ENCODE data around the gene EXOC4.
A peak's percentile ranks its signal among the peaks of the same experiment; 100 is the strongest.
"Not testable (repeated sequence)": the region's sequence is repeated elsewhere in the genome, so short reads cannot be mapped to it uniquely, and the experiment has no call there.

Gene EXOC4

DNA sequence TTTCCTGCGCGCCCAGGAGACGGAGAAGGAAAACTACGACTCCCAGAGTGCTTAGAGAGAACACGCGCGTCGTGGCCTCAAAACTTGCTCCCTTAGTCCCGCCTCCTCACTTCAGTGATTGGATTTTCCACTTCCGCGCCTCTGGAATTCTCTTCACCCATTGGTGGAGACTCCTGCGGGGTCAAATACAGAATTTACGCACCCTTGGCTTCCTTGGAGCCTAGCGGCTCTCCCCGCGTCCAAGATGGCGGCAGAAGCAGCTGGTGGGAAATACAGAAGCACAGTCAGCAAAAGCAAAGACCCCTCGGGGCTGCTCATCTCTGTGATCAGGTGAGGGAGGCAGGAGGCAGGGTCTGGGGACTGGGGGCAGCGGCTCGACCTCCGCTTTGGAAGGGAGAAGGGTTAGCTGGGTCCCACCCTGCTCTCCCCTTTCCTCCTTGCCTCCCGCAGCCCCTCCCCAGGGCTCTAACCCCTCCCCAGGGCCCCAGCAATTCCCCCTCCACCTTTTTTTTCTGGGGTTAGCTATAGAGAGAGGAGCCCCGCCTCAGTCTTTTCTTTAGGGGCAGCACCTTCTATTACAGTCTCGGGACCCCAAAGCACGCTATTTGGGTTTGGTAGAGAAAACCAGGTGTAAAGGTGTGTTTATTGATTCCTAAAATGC, at the start of gene EXOC4:
TSS of gene EXOC4 (plus strand) at position 221 of the 661 bp plus-strand sequence.
- peak; percentile 98 for DNase-seq

DNA sequence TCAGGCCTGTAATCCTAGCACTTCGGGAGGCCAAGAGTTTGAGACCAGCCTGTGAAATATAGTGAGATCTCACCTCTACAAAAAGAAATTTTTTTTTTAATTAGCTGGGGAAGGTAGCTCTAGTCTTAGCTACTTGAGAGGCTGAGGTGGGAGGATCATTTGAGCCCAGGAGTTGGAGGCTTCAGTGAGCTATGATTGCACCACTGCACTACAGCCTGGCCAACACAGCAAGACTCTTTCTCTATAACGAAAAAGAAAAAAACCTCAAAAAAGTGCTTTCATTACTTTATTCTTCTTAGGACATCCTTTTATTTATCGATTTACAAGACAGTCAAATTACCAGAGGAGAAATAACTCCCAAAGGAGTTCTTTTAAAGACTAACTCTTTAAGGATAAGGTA, 49.4 kb upstream of the EXOC4 start:
- DNase-seq = no peak

DNA sequence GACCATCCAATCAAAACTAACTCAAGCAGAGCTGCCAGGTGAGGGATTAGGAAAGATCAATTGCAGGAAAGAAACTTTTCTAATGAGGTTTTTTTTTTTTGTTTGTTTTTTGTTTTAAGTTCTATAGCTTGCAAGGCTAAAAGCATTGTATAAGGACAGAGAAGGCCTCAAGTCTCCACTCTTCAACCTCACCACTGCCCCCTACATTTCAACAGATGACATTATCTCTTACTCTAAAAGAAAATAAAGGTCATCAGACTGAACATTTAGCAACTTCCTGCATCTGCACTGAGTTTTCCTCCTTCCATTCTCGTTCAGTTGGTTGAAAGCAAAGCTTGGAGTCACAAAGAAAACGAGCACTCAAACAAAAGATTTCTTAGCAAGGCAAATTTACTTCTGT, 45.2 kb upstream of the EXOC4 start:
- DNase-seq = no peak

DNA sequence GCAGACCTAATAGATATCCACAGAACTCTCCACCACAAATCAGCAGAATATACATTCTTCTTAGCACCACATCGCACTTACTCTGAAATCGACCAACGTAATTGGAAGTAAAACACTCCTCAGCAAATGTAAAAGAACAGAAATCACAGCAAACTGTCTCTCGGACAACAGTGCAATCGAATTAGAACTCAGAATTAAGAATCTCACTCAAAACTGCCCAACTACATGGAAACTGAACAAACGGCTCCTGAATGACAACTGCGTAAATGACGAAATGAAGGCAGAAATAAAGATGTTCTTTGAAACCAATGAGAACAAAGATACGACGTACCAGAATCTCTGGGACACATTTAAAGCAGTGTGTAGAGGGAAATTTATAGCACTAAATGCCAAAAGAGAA, 42.1 kb upstream of the EXOC4 start:
- not testable (repeated sequence) for DNase-seq

DNA sequence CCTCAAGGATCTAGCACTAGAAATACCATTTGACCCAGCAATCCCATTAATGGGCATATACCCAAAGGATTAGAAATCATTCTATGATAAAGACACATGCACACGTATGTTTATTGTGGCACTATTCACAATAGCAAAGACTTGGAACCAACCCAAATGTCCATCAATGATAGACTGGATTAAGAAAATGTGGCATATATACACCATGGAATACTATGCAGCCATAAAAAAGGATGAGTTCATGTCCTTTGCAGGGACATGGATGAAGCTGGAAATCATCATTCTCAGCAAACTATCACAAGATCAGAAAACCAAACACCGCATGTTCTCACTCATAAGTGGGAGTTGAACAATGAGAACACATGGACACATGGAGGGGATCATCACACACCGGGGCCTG, 39.1 kb upstream of the EXOC4 start:
- DNase-seq = not testable (repeated sequence)

DNA sequence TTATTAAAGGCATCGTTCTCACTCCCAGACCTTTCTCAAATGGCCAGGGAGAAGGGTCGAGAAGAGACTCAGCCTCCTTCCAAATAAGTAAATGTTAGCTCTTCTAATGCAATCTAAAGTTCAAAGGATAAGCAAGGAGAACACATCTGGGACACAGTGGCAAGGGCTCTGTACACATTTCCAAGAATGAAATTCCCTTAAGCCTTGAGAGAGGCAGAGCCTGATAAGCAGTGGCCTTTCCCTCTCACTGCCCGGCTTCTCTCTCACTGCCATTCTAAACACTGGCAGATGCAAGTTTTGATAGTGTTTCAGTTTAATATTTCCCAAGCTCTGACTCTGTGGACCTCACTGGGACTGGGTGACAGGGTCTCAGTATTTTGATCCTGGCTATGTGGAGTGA, 35.1 kb upstream of the EXOC4 start:
- no peak for DNase-seq

DNA sequence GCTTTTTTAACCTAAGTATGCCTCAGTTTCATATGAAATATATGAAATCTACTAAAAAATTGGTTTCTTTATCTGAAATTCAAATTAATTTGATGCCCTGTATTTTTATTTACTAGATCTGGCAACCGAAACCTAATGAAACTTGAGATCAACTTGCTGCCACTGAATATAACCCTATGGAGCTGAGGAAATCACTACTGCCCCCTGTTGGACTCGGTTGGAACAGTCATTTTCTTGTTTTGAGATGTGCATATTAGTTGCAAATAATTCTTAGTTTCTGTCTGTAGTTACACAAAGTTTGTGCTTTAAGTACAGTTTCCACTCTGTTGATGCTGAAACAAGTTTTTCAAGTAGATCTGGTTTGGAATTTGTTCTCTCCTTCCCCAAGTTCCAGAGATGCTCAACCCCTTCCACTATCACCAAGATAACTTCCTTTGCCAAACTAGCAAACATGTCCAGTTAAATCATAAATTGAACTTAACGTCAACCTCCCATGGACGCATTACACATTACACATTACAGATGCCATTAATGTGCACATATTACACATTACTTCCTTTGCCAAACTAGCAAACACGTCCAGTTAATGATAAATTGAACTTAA, 22.2 kb upstream of the EXOC4 start:
- DNase-seq = peak; percentile 49

DNA sequence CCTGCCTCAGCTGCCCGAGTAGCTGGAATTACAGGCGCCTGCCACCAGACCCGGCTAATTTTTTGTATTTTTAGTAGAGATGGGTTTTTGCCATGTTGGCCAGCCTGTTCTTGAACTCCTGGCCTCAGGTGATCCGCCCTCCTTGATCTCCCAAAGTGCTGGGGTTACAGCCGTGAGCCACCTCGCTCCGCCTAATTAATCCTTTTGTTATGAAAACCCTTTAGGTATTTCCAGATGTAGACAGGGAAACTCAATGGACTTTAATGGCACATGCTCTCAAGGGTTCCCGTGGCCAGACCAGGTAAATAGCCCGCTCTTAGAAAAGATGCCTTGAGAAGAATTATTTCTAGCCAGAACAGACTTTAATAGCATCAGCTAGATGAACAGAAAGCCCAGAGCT, 19.7 kb upstream of the EXOC4 start:
- no peak for DNase-seq

DNA sequence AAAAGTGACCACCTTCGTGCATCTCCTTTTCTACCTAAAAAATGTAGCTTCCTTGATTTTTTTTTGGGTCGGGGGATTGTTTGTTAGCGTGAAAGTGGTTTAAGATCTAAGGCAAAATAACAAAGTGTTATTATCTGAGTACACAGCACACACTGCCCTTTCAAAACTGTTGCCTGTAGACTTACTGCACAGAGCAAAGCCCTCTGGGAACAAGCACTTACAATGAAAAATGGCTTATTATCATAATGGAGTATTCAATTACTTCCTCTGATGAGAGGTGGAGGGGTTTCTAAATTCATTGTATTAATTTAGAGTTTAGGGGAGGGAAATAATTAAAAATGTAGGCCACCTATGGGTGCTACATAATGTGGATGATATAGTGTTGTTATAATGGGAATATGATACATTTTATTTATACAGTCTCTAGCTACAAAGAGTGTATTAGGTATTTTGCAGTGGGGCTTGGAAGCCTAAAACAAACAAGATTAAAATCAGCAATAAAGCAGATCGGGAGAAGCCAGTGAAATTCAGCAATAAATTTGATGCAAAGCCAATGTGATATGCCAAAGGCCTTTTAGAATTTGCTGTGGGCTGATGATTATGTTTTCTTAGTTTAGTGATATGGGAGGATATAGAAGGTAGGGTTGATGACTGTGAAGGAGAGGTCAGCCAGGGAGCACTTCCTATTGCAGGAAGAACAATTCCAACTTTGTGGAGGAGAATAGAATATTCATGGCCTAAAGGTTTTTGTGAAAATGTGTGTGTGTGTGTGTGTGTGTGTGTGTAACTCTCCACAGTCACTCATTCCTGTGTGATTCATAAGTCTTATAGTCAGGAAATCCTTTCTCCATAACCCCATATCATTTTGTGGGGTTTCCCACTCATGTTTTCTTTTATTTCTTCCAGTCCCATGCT, 17.7 kb upstream of the EXOC4 start:
- no peak for DNase-seq

DNA sequence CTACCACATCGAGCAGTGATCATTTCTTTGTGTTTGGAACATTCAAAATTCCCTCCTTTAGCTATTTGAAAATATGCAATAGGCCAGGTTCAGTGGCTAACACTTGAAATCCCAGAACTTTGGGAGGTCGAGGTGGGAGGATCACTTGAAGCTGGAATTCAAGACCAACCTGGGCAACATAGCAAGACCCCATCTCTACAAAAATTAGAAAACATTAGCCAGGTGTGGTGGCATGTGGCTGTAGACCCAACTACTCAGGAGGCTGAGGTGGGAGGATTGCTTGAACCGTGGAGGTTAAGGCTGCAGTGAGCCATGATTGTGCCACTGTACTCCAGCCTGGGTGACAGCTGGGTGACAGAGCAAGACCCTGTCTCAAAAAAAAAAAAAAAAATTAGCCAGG, 15.3 kb upstream of the EXOC4 start:
- no peak for DNase-seq

DNA sequence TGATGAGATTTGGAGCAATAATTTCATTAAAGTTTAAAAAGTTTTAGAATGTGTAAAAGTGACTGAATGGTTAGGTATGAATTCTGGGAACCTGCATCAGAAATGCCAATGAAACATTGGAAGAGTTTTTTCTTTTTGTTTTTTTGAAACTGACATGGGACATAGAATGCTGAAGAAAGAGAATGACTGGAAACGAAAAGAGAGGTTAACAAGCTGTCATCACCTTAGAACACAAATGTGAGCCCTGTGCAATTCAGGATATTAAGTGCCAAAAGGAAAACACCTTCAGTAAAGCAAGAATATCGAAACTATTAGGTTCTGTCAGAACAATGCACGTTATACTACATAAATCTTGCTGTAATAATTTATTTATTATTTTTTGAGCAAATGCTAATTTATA, 12.6 kb upstream of the EXOC4 start:
- no peak for DNase-seq

DNA sequence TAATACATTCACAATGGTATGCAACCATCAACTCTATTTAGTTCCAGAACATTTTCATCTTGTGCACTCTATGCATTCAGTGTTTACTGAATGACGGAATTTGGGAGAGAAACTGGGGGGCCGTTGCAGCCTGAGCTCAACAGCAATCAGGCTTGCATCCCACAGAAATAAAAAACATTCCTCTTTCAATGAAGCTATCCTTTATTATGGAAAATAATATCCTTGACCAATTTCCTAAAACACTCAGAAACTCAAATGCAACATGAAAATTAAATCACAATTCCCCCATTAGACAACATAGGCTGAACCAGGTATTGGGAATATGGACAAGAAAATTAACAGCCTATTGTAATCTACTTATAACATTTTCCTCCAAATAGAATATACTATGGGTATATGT, 6.3 kb upstream of the EXOC4 start:
- DNase-seq = no peak

DNA sequence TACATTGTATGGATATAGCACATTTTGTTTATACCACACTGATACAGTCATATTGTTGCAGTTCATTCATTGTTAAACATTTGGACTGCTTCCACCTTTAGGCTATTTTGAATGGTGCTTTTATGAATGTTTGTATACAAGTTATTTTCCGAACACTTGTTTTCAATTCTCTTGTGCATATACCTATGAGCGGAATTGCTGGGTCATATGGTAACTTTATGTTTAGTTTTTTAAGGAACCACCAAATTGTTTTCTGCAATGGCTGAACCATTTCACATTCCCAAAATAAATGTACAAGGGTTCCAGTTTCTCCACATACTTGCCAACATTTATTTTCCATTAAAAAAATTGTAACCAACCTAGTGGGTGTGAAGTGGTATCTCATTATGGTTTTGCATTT, 4.0 kb upstream of the EXOC4 start:
- DNase-seq = no peak

DNA sequence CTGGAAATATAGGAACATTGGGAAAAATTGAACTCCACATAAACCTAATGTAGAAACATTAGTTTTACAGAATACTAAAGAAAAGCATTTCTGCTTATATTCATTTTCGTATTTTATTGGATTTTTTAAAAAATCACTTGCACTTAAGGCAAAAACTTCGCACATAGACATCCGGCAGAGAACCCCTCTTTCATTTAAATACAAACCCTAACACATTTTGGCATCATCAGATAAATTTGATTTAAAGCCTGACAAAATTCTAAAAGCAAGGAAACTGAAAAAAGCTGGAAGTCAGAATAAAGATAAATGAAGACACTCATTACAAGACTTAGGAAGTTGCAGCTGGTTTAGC, 396 bp upstream of the EXOC4 start:
- DNase-seq = no peak

DNA sequence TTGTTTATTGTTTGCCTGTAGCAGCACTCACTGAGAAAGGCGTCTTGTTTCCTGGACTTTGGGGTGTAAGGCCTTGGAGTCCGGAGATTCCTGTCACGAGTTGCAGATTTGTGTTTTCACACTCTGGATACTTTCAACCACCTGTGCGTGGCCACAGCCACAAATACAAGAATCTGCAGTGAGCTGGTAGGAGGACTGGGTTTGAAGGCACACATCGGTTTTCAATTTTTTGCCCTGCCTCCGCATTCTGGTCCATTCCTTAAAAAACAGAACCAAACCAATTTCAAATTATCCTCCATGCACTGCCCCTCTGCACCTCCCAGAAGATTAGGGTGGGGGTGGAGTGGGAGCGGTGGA, 619 bp downstream of the EXOC4 start:
- peak; percentile 4 for DNase-seq

DNA sequence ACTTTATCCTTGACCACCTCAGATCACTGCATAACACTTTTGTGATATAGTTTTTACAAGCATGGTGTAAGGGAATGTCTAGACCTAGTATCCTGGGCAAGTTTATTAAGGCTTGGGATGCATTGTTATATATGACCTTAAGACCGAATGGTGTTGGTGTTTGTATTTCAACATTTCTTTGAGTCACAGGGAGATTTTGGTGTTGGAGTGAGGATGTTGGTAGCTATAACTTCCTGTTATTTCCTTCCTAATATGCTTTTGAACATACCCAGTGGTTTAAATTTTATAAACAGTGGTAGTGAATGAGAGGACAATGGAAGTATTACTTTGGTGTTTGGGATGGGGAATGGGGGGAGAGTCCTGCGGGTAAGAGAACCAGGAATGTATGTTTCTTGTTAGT, 2.6 kb downstream of the EXOC4 start:
- no peak for DNase-seq

DNA sequence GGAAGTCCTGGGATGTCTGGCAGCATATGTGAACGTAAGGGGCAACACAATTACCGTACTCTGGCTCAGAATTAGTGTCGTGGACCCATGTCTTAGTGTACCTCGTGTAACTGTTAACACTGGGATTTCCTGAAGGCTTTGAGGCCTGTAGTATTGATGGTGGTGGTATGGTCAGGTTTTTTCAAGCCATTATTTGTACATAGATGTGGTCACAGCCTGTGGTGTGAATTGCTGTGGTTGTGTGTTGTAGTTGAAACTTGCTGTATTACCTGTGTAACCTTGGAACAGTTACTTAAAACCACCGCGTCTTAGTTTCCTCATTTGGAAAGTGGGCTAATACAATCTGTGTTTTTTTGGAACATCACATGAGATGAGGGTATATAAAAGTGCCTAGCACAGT, 5.3 kb downstream of the EXOC4 start:
- no peak for DNase-seq

DNA sequence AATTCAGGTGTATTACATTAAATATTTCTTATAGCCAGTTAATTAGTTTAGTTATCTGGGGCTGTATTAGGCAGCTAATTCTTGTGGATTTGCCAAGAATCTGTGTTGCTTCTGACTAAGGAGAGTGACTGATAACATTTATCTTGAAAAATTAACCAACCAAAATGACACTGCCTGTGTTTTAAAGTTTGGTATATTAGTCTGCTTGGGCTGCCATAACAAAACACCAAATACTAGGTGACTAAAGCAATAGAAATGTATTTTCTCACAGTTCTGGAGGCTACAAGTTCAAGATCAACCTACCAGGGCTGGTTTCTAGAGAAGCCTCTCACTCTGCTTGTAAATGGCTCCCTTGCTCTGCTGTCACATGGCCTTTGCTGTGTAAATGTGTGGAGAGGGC, 12.9 kb downstream of the EXOC4 start:
- no peak for DNase-seq

DNA sequence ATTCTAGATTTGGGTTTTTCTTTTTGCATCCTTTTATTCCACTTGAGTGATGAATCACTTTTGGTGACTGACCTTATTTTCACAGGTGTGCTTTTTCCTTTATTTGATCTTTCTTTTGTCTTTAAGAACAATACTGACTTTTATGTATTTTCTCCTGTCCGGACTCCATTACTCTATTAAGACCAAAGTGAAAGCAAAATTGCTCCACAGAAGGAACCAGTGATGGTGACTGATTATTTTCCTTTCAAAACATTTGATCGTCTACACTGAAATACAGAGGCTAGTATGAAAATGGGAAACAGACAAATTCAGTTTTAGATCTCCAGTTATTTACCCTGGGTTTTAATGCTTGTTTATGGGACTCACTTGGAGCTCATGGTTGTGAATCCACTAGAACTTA, 15.5 kb downstream of the EXOC4 start:
- no peak for DNase-seq

DNA sequence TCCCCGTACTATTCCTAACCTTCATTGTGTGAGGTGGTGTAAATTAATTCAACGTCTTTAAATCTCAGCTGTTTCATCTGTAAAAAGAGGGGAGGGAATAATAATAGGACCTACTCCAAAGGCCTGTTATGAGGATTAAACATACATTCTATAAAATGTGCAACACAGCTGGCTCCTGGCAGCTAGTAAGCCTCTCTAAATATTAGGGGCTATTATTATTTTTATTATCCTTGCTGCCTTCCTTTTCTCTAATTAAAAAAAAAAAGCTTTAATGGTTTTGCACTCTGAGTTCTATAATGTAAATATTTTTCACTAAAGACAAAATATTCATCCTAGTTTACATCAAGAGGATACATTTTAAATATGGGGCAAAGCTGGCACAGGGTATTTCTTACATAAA, 19.5 kb downstream of the EXOC4 start:
- DNase-seq = no peak

DNA sequence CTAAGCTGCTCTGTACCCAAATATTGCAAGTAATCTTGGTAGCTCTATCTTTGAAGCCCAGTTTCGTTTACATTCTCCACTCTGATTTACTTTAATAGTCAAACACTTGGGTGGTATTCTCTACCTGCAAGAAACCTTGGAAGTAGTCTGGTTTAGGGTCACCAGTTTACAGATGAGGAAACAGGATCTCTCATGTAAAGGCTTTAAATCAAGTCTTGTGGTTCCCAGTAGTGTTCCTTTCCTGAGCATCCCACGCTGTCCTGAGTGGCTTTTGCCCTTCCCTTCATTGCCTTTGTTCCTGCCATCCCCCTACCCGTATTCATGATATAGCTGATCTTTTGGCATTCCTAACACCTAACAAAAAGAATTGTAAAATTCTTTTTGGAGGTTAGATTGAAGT, 20.3 kb downstream of the EXOC4 start:
- DNase-seq = no peak

DNA sequence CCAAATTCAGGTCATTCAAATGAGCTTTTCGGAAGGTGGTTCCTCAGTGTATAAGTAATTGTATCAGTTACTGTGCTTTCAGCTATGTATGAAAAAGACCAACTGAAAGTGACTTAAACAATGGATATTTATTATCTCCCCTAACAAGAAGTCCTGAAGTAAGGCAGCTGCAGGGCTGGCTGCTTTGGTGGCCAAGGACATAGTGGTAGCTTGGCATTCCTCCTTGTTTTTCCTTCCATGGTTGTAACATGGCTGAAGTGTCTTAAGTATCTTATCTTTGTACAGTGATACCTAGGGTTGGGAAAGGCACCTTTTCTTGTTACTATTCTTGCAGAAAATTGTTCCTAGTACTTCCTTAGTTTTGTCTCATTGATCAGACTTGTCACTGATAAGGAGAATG, 21.4 kb downstream of the EXOC4 start:
- DNase-seq = no peak

DNA sequence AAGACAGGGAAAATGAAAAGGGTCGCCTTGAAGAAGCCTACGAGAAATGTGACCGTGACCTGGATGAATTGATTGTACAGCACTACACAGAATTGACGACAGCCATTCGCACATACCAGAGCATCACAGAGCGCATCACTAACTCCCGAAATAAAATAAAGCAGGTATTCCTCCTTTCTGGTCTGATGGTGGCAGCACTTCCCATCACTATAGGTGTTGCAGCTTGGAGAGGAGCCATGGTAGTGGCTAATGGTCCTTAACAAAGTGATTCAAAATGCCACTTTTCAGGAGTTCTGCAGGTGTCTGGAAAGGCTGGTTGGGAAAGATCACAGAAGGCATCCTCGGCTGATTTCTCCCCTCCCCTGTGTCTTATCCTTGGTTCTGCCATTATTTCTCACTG, 22.1 kb downstream of the EXOC4 start:
- DNase-seq = no peak

DNA sequence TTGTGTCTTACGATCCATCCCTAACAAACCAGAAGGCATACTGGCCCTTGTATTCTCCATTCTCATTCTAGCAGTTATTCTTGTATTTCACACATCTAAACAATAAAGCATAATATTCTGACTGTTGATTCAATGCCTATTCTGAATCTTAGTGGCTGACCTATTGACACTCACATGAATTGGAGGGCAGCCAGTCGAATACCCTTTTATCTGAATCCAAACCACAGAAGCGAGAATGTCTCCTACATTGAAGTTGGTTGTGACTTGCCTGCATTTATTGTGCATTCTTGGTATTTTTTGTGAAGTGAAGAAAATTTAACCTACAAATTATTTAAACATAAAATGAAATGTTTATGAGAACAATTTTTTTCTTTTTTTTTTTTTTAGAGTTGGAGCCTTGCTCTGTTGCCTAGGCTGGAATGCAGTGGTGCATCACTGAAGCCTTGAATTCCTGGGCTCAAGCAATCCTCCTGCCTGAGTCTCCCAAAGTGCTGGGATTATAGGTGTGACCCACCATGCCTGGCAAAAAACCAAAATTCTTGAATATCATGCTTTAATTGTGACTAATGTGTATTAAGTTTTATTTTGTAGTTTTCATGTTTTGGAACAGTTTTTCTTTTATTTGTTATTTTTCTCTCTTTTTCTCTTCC, 22.7 kb downstream of the EXOC4 start:
- DNase-seq = no peak

Measured in CD4-positive, alpha-beta T cell treated with Interleukin-4 for 4 hours (primary cell).